ENCODE data around the gene THBS3.
A peak's percentile ranks its signal among the peaks of the same experiment; 100 is the strongest.
"Not testable (repeated sequence)": the region's sequence is repeated elsewhere in the genome, so short reads cannot be mapped to it uniquely, and the experiment has no call there.

The THBS3 gene

GRCh38 chr1:155226188-155226909 lies 18.7 kb upstream of the THBS3 start:
- H3K4ac ChIP-seq (ENCODE audit: low read depth, low read length) = no peak overlapping the region
- H4K5ac ChIP-seq (ENCODE audit: low read length) = no peak overlapping the region
- H3K27me3 ChIP-seq (ENCODE audit: insufficient read depth, low read length, poor library complexity) = no peaks in the 10 kb centered on the region
- peak overlapping the region; percentile 88 for H3K4me3 ChIP-seq (ENCODE audit: low read length)
- H2BK15ac ChIP-seq (replicated peaks; ENCODE audit: low read depth) = no peak overlapping the region
- whole genome bisulfite sequencing (ENCODE audit: extremely low coverage, insufficient coverage, low lambda C conversion rate) = no CpG with 5 or more reads among the region's 7 CpGs
- peak overlapping the region; percentile 52 for H3K18ac ChIP-seq (ENCODE audit: low read length)
- peak overlapping the region; percentile 67 for H2AK5ac ChIP-seq (ENCODE audit: low read length)
- H2BK5ac ChIP-seq (ENCODE audit: low read length) = no peak overlapping the region
- no peak overlapping the region for H4K8ac ChIP-seq (ENCODE audit: low read depth, low read length)
- peak overlapping the region; percentile 98 for H3K9ac ChIP-seq (ENCODE audit: low read length)
- no peaks in the 10 kb centered on the region for H3K79me1 ChIP-seq (ENCODE audit: low read length)
- peak overlapping the region; percentile 99 for H3K56ac ChIP-seq (ENCODE audit: low read length)
- H3K79me2 ChIP-seq (ENCODE audit: control insufficient read depth, insufficient read depth, low read length) = no peaks in the 10 kb centered on the region
- no peaks in the 10 kb centered on the region for H3K36me3 ChIP-seq (ENCODE audit: control insufficient read depth, insufficient read depth, low read length)
- H3K27ac ChIP-seq (ENCODE audit: low read depth, low read length) = peak overlapping the region; percentile 75
- H2BK120ac ChIP-seq (ENCODE audit: low read depth, low read length) = no peak overlapping the region
- H3K4me1 ChIP-seq (ENCODE audit: control insufficient read depth, low read depth, low read length) = peaks cover 4% of the 10 kb centered on the region
- H3K23ac ChIP-seq (ENCODE audit: low read length) = no peak overlapping the region
- peak; percentile 96 for DNase-seq
- peak overlapping the region; percentile 86 for H3K4me2 ChIP-seq (ENCODE audit: low read length)

DNA sequence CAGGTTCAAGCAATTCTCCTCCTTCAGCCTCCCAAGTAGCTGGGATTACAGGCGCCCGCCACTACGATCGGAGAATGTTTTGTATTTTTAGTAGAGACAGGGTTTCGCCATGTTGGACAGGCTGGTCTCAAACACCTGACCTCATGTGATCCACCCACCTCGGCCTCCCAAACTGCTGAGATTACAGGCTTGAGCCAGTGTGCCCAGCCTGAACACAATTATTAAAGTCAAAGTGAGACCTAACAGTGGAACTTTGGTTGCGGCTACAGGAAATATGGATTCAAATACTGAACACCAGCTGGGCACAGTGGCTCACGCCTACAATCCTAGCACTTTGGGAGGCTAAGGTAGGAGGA lies 17.7 kb upstream of the THBS3 start:
- not testable (repeated sequence) for H2BK15ac ChIP-seq (replicated peaks; ENCODE audit: low read depth); H4K8ac ChIP-seq (ENCODE audit: low read depth, low read length); H2AK5ac ChIP-seq (ENCODE audit: low read length); H3K4ac ChIP-seq (ENCODE audit: low read depth, low read length); DNase-seq; H4K5ac ChIP-seq (ENCODE audit: low read length); H3K36me3 ChIP-seq (ENCODE audit: control insufficient read depth, insufficient read depth, low read length); H3K79me1 ChIP-seq (ENCODE audit: low read length); H3K79me2 ChIP-seq (ENCODE audit: control insufficient read depth, insufficient read depth, low read length); H2BK5ac ChIP-seq (ENCODE audit: low read length); H3K27me3 ChIP-seq (ENCODE audit: insufficient read depth, low read length, poor library complexity); H3K27ac ChIP-seq (ENCODE audit: low read depth, low read length); H3K18ac ChIP-seq (ENCODE audit: low read length); H3K23ac ChIP-seq (ENCODE audit: low read length); H3K9ac ChIP-seq (ENCODE audit: low read length); H2BK120ac ChIP-seq (ENCODE audit: low read depth, low read length); H3K4me3 ChIP-seq (ENCODE audit: low read length); H3K4me2 ChIP-seq (ENCODE audit: low read length); H3K4me1 ChIP-seq (ENCODE audit: control insufficient read depth, low read depth, low read length)
- no CpG with 5 or more reads among the region's 8 CpGs for WGBS (ENCODE audit: extremely low coverage, insufficient coverage, low lambda C conversion rate)
- peak overlapping the region; percentile 54 for H3K56ac ChIP-seq (ENCODE audit: low read length)

- H3K4ac ChIP-seq (ENCODE audit: low read depth, low read length) = no peak overlapping the region
- no peaks in the 10 kb centered on the region for H3K79me1 ChIP-seq (ENCODE audit: low read length)
- peaks cover 4% of the 10 kb centered on the region for H3K4me1 ChIP-seq (ENCODE audit: control insufficient read depth, low read depth, low read length)
- no peak overlapping the region for H3K18ac ChIP-seq (ENCODE audit: low read length)
- no peak overlapping the region for H3K9ac ChIP-seq (ENCODE audit: low read length)
- no peak for DNase-seq
- H2AK5ac ChIP-seq (ENCODE audit: low read length) = no peak overlapping the region
- H3K79me2 ChIP-seq (ENCODE audit: control insufficient read depth, insufficient read depth, low read length) = no peaks in the 10 kb centered on the region
- no peaks in the 10 kb centered on the region for H3K36me3 ChIP-seq (ENCODE audit: control insufficient read depth, insufficient read depth, low read length)
- H4K5ac ChIP-seq (ENCODE audit: low read length) = no peak overlapping the region
- no CpG with 5 or more reads among the region's 7 CpGs for WGBS (ENCODE audit: extremely low coverage, insufficient coverage, low lambda C conversion rate)
- H2BK120ac ChIP-seq (ENCODE audit: low read depth, low read length) = no peak overlapping the region
- no peak overlapping the region for H3K4me3 ChIP-seq (ENCODE audit: low read length)
- no peaks in the 10 kb centered on the region for H3K27me3 ChIP-seq (ENCODE audit: insufficient read depth, low read length, poor library complexity)
- H3K27ac ChIP-seq (ENCODE audit: low read depth, low read length) = no peak overlapping the region
- no peak overlapping the region for H4K8ac ChIP-seq (ENCODE audit: low read depth, low read length)
- H2BK5ac ChIP-seq (ENCODE audit: low read length) = no peak overlapping the region
- no peak overlapping the region for H2BK15ac ChIP-seq (replicated peaks; ENCODE audit: low read depth)
- no peak overlapping the region for H3K4me2 ChIP-seq (ENCODE audit: low read length)
- H3K23ac ChIP-seq (ENCODE audit: low read length) = no peak overlapping the region
- no peak overlapping the region for H3K56ac ChIP-seq (ENCODE audit: low read length)
These were observed 15.3 kb upstream of the THBS3 start for GRCh38 chr1:155223047-155223446.

DNA sequence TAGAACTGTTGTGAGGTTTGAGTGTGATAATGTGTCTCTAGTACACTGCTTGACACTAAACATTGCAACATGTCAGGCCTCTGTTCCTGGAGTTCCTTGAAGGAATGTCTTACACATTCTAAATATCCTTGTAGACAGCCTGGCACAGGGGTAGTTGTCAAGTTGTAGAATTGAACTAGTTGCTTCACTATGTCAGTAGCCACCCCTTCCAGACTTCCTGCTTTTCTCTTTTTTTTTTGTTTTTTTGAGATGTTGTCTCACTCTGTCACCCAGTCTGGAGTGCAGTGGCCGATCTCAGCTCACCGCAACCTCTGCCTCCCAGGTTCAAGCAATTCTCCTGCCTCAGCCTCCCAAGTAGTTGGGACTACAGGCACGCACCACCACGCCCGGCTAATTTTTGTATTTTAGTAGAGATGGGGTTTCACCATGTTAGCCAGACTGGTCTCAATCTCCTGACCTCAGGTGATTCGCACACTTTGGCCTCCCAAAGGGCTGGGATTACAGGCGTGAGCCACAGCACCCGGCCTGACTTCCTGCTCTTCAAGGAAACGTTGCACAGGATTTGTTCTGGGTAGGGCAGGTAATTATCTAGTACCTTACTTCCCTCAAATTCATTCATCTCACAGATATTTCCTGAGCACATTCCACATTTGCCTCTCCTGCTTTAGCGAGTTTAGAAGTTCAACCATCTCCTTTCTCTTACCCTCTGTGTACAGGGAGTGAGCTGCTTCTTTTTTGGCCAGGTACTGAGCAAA lies 12.7 kb upstream of the THBS3 start:
- H3K27ac ChIP-seq (ENCODE audit: low read depth, low read length); H3K23ac ChIP-seq (ENCODE audit: low read length); H3K36me3 ChIP-seq (ENCODE audit: control insufficient read depth, insufficient read depth, low read length); H2AK5ac ChIP-seq (ENCODE audit: low read length); H3K9ac ChIP-seq (ENCODE audit: low read length); H3K18ac ChIP-seq (ENCODE audit: low read length); H3K79me2 ChIP-seq (ENCODE audit: control insufficient read depth, insufficient read depth, low read length); H3K27me3 ChIP-seq (ENCODE audit: insufficient read depth, low read length, poor library complexity); H4K5ac ChIP-seq (ENCODE audit: low read length); H3K4me1 ChIP-seq (ENCODE audit: control insufficient read depth, low read depth, low read length); H3K4me3 ChIP-seq (ENCODE audit: low read length); H3K56ac ChIP-seq (ENCODE audit: low read length); H2BK5ac ChIP-seq (ENCODE audit: low read length); H2BK120ac ChIP-seq (ENCODE audit: low read depth, low read length); H3K79me1 ChIP-seq (ENCODE audit: low read length); H2BK15ac ChIP-seq (replicated peaks; ENCODE audit: low read depth); DNase-seq; H3K4me2 ChIP-seq (ENCODE audit: low read length); H3K4ac ChIP-seq (ENCODE audit: low read depth, low read length); H4K8ac ChIP-seq (ENCODE audit: low read depth, low read length): not testable (repeated sequence)
- no CpG with 5 or more reads among the region's 10 CpGs for WGBS (ENCODE audit: extremely low coverage, insufficient coverage, low lambda C conversion rate)

DNA sequence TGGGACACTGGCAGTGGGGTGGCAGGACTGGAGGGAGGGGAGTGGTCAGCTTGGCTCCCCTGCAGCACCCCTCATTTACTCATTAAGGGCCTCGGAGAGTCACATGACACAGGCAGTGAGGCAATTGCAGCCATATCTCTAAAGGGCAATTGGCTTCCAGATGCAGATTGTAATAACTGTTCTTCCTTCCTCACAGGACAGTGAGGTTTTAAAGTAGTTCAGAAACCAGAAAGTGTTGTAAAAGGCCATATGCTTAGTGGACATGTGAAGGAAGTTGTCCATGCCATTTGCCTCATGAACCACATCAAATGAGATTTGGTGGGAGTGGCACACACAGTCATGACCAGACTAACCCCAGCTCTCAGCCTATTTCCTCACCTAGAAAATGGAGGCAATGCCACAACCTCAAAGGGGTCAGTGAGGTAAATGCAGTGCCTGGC lies 11.9 kb upstream of the THBS3 start:
- Histone ChIP-seq H3K56ac (ENCODE audit: low read length) (no peak overlapping the region), H3K18ac (ENCODE audit: low read length) (no peak overlapping the region), H2BK5ac (ENCODE audit: low read length) (no peak overlapping the region), H3K9ac (ENCODE audit: low read length) (no peak overlapping the region), H3K4me2 (ENCODE audit: low read length) (no peak overlapping the region), H3K27me3 (ENCODE audit: insufficient read depth, low read length, poor library complexity) (no peaks in the 10 kb centered on the region), H2BK15ac (replicated peaks; ENCODE audit: low read depth) (no peak overlapping the region), H3K36me3 (ENCODE audit: control insufficient read depth, insufficient read depth, low read length) (no peaks in the 10 kb centered on the region), H3K79me1 (ENCODE audit: low read length) (no peaks in the 10 kb centered on the region), H3K79me2 (ENCODE audit: control insufficient read depth, insufficient read depth, low read length) (no peaks in the 10 kb centered on the region), H3K4ac (ENCODE audit: low read depth, low read length) (no peak overlapping the region), H2AK5ac (ENCODE audit: low read length) (no peak overlapping the region), H4K5ac (ENCODE audit: low read length) (peak overlapping the region; percentile 17), H3K27ac (ENCODE audit: low read depth, low read length) (no peak overlapping the region), H2BK120ac (ENCODE audit: low read depth, low read length) (no peak overlapping the region), H3K4me3 (ENCODE audit: low read length) (no peak overlapping the region), H3K23ac (ENCODE audit: low read length) (no peak overlapping the region), H4K8ac (ENCODE audit: low read depth, low read length) (peak overlapping the region; percentile 58), H3K4me1 (ENCODE audit: control insufficient read depth, low read depth, low read length) (no peaks in the 10 kb centered on the region)
- whole genome bisulfite sequencing (ENCODE audit: extremely low coverage, insufficient coverage, low lambda C conversion rate) = no CpG with 5 or more reads among the region's 1 CpG
- DNase-seq = peak; percentile 37

Data from mesendoderm (in vitro differentiated cells).